ENCODE measurements around the gene NXT2. TPM values are rescaled to one million over a fixed set of nuclear protein-coding genes. Genes with fewer than 3 reads are reported as not detected.
"Not testable (repeated sequence)": the region's sequence is repeated elsewhere in the genome, so short reads cannot be mapped to it uniquely, and the experiment has no call there.

NXT2 gene
- total and polyA plus RNA-seq, 4 donors: 3.5 to 10.0 (median 4.8) TPM

DNA sequence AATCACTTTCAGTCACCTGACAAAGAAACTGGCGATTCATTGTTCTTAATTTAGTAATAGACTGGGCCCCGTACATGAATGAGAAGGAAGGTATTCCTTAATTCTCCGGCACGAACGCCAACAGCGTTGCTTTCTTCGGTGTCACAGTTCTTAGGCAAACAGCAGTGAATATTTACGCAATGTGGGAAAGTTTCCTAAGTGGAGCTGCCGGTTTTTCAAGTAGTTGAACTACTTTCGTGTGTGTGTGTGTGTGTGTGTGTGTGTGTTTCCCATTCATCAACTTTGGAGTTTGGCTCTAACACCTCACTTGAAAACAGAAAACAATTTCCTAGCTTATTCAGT, 651 bp downstream of the NXT2 start:
- Histone ChIP-seq H3K27me3 (ENCODE audit: control insufficient read depth in 4 of 4, insufficient read depth in 4 of 4, low read length in 3 of 4) (no peaks in the 10 kb centered on the region), H3K27ac (ENCODE audit: low read depth in 1 of 2, low read length in 2 of 2) (peak overlapping the region; percentile 94 to 99), H3K4me1 (ENCODE audit: control insufficient read depth in 4 of 4, insufficient read depth in 4 of 4, low read length in 3 of 4) (peaks cover 0 to 6% (median 1%) of the 10 kb centered on the region in 4 donors), H3K9me3 (ENCODE audit: control insufficient read depth in 4 of 4, low read length in 3 of 4) (no peaks in the 10 kb centered on the region), H3K9ac (ENCODE audit: low read depth in 1 of 2, low read length in 2 of 2) (peak overlapping the region; percentile 36 to 94), H3K36me3 (ENCODE audit: control insufficient read depth in 4 of 4, insufficient read depth in 3 of 4, low read depth in 1 of 4, low read length in 3 of 4) (peaks cover 0 to 2% (median 0%) of the 10 kb centered on the region in 4 donors), H3K4me3 (ENCODE audit: low read depth in 1 of 3, low read length in 3 of 3) (peak overlapping the region; percentile 41 to 65 (median 52))
- DNase-seq (ENCODE audit: low spot score): peak; percentile 36
- TF ChIP-seq TAF1 (conservative IDR thresholded peaks at IDR 0.05): peak; percentile 75
- TF ChIP-seq FOXA1 (IDR thresholded peaks at IDR 0.05): no peak
- peak; percentile 58 for TF ChIP-seq SP1 (IDR thresholded peaks at IDR 0.05)
- TF ChIP-seq, protein P1, sequence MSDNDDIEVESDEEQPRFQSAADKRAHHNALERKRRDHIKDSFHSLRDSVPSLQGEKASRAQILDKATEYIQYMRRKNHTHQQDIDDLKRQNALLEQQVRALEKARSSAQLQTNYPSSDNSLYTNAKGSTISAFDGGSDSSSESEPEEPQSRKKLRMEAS (IDR thresholded peaks at IDR 0.05): no peak
- TF ChIP-seq HNF4A (conservative IDR thresholded peaks at IDR 0.05): peak; percentile 5 to 34
- no peak for TF ChIP-seq NR2F2 (IDR thresholded peaks at IDR 0.05)
- TF ChIP-seq, protein P2, sequence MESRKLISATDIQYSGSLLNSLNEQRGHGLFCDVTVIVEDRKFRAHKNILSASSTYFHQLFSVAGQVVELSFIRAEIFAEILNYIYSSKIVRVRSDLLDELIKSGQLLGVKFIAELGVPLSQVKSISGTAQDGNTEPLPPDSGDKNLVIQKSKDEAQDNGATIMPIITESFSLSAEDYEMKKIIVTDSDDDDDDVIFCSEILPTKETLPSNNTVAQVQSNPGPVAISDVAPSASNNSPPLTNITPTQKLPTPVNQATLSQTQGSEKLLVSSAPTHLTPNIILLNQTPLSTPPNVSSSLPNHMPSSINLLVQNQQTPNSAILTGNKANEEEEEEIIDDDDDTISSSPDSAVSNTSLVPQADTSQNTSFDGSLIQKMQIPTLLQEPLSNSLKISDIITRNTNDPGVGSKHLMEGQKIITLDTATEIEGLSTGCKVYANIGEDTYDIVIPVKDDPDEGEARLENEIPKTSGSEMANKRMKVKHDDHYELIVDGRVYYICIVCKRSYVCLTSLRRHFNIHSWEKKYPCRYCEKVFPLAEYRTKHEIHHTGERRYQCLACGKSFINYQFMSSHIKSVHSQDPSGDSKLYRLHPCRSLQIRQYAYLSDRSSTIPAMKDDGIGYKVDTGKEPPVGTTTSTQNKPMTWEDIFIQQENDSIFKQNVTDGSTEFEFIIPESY (IDR thresholded peaks at IDR 0.05): no peak
- TF ChIP-seq, protein P3, sequence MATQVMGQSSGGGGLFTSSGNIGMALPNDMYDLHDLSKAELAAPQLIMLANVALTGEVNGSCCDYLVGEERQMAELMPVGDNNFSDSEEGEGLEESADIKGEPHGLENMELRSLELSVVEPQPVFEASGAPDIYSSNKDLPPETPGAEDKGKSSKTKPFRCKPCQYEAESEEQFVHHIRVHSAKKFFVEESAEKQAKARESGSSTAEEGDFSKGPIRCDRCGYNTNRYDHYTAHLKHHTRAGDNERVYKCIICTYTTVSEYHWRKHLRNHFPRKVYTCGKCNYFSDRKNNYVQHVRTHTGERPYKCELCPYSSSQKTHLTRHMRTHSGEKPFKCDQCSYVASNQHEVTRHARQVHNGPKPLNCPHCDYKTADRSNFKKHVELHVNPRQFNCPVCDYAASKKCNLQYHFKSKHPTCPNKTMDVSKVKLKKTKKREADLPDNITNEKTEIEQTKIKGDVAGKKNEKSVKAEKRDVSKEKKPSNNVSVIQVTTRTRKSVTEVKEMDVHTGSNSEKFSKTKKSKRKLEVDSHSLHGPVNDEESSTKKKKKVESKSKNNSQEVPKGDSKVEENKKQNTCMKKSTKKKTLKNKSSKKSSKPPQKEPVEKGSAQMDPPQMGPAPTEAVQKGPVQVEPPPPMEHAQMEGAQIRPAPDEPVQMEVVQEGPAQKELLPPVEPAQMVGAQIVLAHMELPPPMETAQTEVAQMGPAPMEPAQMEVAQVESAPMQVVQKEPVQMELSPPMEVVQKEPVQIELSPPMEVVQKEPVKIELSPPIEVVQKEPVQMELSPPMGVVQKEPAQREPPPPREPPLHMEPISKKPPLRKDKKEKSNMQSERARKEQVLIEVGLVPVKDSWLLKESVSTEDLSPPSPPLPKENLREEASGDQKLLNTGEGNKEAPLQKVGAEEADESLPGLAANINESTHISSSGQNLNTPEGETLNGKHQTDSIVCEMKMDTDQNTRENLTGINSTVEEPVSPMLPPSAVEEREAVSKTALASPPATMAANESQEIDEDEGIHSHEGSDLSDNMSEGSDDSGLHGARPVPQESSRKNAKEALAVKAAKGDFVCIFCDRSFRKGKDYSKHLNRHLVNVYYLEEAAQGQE (IDR thresholded peaks at IDR 0.05): no peak
- TF ChIP-seq, protein P4, sequence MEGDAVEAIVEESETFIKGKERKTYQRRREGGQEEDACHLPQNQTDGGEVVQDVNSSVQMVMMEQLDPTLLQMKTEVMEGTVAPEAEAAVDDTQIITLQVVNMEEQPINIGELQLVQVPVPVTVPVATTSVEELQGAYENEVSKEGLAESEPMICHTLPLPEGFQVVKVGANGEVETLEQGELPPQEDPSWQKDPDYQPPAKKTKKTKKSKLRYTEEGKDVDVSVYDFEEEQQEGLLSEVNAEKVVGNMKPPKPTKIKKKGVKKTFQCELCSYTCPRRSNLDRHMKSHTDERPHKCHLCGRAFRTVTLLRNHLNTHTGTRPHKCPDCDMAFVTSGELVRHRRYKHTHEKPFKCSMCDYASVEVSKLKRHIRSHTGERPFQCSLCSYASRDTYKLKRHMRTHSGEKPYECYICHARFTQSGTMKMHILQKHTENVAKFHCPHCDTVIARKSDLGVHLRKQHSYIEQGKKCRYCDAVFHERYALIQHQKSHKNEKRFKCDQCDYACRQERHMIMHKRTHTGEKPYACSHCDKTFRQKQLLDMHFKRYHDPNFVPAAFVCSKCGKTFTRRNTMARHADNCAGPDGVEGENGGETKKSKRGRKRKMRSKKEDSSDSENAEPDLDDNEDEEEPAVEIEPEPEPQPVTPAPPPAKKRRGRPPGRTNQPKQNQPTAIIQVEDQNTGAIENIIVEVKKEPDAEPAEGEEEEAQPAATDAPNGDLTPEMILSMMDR (IDR thresholded peaks at IDR 0.05; ENCODE audit: low read depth, low read length, missing input control): no peak
- no peak for TF ChIP-seq JUND (IDR thresholded peaks at IDR 0.05)
- no peak for TF ChIP-seq EGR1 (IDR thresholded peaks at IDR 0.05; ENCODE audit: low read depth in 2 of 2)
- TF ChIP-seq RXRA (IDR thresholded peaks at IDR 0.05): peak in 1 of 2 donors; percentile 14
- TF ChIP-seq GABPA (IDR thresholded peaks at IDR 0.05 in 1 of 2, conservative IDR thresholded peaks at IDR 0.05 in 1 of 2): no peak
- no peak for TF ChIP-seq FOXA2 (IDR thresholded peaks at IDR 0.05)
- TF ChIP-seq, protein P5, sequence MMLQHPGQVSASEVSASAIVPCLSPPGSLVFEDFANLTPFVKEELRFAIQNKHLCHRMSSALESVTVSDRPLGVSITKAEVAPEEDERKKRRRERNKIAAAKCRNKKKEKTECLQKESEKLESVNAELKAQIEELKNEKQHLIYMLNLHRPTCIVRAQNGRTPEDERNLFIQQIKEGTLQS (IDR thresholded peaks at IDR 0.05): no peak
- TF ChIP-seq YY1 (IDR thresholded peaks at IDR 0.05): no peak
- TF ChIP-seq RAD21 (IDR thresholded peaks at IDR 0.05): no peak
- no peak for TF ChIP-seq HNF4G (IDR thresholded peaks at IDR 0.05)
- WGBS: 0% methylated on average over 10 of the region's 10 CpGs

DNA sequence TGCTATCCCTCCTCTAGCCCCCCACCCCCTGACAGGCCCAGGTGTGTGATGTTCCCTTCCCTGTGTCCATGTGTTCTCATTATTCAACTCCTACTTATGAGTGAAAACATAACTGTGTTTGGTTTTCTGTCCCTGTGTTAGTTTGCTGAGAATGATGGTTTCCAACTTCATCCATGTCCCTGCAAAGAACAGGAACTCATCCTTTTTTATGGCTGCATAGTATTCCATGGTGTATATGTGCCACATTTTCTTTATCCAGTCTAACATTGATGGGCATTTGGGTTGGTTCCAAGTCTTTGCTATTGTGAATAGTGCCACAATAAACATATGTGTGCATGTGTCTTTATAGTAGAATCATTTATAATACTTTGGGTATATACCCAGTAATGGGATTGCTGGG, 2.4 kb downstream of the NXT2 start:
- not testable (repeated sequence) for H3K27me3 ChIP-seq (ENCODE audit: control insufficient read depth in 4 of 4, insufficient read depth in 4 of 4, low read length in 3 of 4); H3K9ac ChIP-seq (ENCODE audit: low read depth in 1 of 2, low read length in 2 of 2); H3K27ac ChIP-seq (ENCODE audit: low read depth in 1 of 2, low read length in 2 of 2); DNase-seq (ENCODE audit: low spot score); H3K4me1 ChIP-seq (ENCODE audit: control insufficient read depth in 4 of 4, insufficient read depth in 4 of 4, low read length in 3 of 4); H3K9me3 ChIP-seq (ENCODE audit: control insufficient read depth in 4 of 4, low read length in 3 of 4); H3K36me3 ChIP-seq (ENCODE audit: control insufficient read depth in 4 of 4, insufficient read depth in 3 of 4, low read depth in 1 of 4, low read length in 3 of 4); H3K4me3 ChIP-seq (ENCODE audit: low read depth in 1 of 3, low read length in 3 of 3)

Data from liver (tissue), 9 donors.